OCI-LY1 (cell line): ENCODE data around the gene BDH1.

Experiments used
- CTCF ChIP-seq: fragments of 200-600 bp; sonication (generic), shearing (Covaris generic); IDR thresholded peaks from 2 replicates; pipeline ENCODE4 v1.5.1; 2017; ENCODE audit warnings: mild to moderate bottlenecking, antibody characterized with exemption, low read length, moderate library complexity, mixed read lengths
- EZH2 ChIP-seq: fragments of 200-600 bp; sonication (generic), shearing (Covaris generic); IDR thresholded peaks from 2 replicates; pipeline ENCODE4 v1.8.0; 2017; ENCODE audit warnings: borderline replicate concordance, mixed run types, mild to moderate bottlenecking, antibody characterized with exemption, low read length, moderate library complexity, mixed read lengths

- TF ChIP-seq CTCF (no peak), EZH2 (no peak)
These were observed 60.3 kb downstream of the BDH1 start for GRCh38 chr3:197495499-197495898.
